H7 (cell line): ENCODE results near the gene ZBTB8A. TPM values are rescaled to one million over a fixed set of nuclear protein-coding genes. Genes with fewer than 3 reads are reported as not detected.
A peak's percentile ranks its signal among the peaks of the same experiment; 100 is the strongest.
"Not testable (repeated sequence)": the region's sequence is repeated elsewhere in the genome, so short reads cannot be mapped to it uniquely, and the experiment has no call there.

Source experiments
- DNase-seq: peaks from one replicate; pipeline ENCODE4 v3.0.0; 2012
- H3K27me3 ChIP-seq: 2 replicates; pipeline ENCODE4 v1.6.0; 2011; ENCODE audit warnings: mild to moderate bottlenecking, low read length; ENCODE audit not compliant: control insufficient read depth, insufficient read depth
- H3K36me3 ChIP-seq: replicated peaks from 2 replicates; pipeline ENCODE4 v1.5.1; 2011; ENCODE audit warnings: low read length; ENCODE audit not compliant: control insufficient read depth, insufficient read depth
- H3K4me3 ChIP-seq: 2 replicates; pipeline ENCODE4 v1.5.1; 2011; ENCODE audit warnings: low read depth, mild to moderate bottlenecking, control low read depth, low read length, moderate library complexity; ENCODE audit not compliant: insufficient read depth
- total RNA-seq: library from RNA; depleted of rRNA; stranded (reverse); fragments of >200 nt; shearing (Covaris generic); gene quantifications from 2 replicates; pipeline ENCODE4 v1.2.3, GENCODE V29; 2014

The ZBTB8A gene
- total RNA-seq, 1 experiment from 2014 or later = 6.2 TPM

DNA sequence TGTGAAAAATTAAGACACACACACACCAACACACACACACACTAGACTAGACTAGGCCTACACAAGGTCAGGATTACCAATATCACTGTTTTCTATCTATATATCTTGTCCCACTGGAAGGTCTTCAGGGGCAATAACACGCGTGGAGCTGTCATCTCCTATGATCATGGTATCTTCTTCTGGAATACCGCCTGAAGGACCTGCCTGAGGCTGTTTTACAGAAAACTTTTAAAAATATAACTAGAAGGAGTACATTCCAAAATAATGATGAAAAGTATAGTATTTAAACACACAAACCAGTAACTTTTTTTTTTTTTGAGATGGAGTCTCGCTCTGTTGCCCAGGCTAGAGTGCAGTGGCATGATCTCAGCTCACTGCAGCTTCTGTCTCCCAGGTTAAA, 20.3 kb upstream of the ZBTB8A start:
- Histone ChIP-seq H3K27me3 (no peaks in the 10 kb centered on the region), H3K4me3 (no peak overlapping the region), H3K36me3 (no peaks in the 10 kb centered on the region)
- DNase-seq = no peak

DNA sequence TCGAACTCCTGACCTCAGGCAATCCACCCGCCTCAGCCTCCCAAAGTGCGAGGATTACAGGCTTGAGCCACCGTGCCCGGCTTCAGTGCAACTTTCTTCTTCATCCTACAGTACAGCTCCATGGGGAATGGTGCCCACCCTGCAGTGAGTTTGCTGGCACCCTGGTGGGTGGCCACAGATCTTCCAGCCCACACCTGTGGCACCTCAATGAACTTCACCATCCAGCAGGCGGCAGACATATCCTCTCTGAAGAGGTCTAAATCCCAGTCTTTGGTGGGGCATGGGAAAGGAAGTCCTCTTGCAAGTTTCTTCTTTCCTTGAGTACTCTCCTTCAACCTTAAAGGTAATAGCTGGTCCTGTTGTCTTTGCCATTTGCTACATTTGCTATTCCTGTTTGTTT, 18.1 kb upstream of the ZBTB8A start:
- Histone ChIP-seq H3K27me3 (no peaks in the 10 kb centered on the region), H3K4me3 (no peak overlapping the region), H3K36me3 (no peaks in the 10 kb centered on the region)
- DNase-seq = peak; percentile 52

GRCh38 chr1:32525053-32525452, 14.2 kb upstream of the ZBTB8A start:
- Histone ChIP-seq H3K27me3 (no peaks in the 10 kb centered on the region), H3K4me3 (no peak overlapping the region), H3K36me3 (no peaks in the 10 kb centered on the region)
- DNase-seq = no peak

GRCh38 chr1:32525661-32526444, 13.4 kb upstream of the ZBTB8A start:
- Histone ChIP-seq H3K27me3 (no peaks in the 10 kb centered on the region), H3K36me3 (no peaks in the 10 kb centered on the region), H3K4me3 (no peak overlapping the region)
- DNase-seq = no peak

DNA sequence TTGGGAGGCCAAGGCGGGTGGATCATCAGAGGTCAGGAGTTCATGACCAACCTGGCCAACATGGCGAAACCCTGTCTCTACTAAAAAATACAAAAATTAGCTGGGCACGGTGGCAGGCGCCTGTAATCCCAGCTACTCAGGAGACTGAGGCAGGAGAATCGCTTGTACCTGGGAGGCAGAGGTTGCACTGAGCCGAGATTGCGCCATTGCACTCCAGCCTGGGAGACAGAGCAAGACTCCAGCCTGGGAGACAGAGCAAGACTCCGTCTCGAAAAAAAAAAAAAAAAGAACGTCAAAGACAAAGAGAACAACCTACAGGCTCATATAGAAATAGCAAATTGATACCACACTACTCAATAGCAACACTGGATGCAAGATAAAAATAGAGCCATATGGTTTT, 10.7 kb upstream of the ZBTB8A start:
- not testable (repeated sequence) for H3K27me3 ChIP-seq, DNase-seq, H3K36me3 ChIP-seq, H3K4me3 ChIP-seq

- no peaks in the 10 kb centered on the region for H3K36me3 ChIP-seq
- no peak overlapping the region for H3K4me3 ChIP-seq
- H3K27me3 ChIP-seq = peaks cover 2% of the 10 kb centered on the region; the same call in 1 of the 2 replicates
- DNase-seq = no peak
Measured at GRCh38 chr1:32533792-32534327, 5.4 kb upstream of the ZBTB8A start.

- no peak overlapping the region for H3K4me3 ChIP-seq
- H3K36me3 ChIP-seq = no peaks in the 10 kb centered on the region
- peaks cover 12% of the 10 kb centered on the region for H3K27me3 ChIP-seq
- no peak for DNase-seq
Measured at GRCh38 chr1:32536117-32536516, 3.1 kb upstream of the ZBTB8A start.

DNA sequence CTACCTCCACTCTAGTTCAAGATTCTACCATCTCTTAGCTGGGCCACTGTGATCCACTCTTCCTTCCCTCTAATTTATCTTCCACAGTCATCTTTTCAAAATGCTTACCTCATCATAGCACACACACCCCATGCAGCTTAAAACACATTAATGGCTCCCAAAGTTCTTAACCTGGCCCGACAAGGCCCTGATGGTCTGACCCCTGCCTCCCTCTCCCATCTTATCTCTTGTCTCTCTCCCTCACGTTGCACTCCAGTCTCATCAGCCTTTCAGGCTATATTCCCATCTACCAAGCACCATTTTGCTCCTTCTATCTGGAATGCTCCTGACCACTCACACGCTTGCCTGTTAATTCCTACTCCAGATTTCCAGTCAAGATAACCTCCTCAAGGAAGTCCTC, 2.5 kb upstream of the ZBTB8A start:
- Histone ChIP-seq H3K4me3 (no peak overlapping the region), H3K36me3 (no peaks in the 10 kb centered on the region), H3K27me3 (peaks cover 12% of the 10 kb centered on the region)
- DNase-seq = no peak

- Histone ChIP-seq H3K36me3 (no peaks in the 10 kb centered on the region), H3K4me3 (peak overlapping the region; percentile 90), H3K27me3 (peaks cover 12% of the 10 kb centered on the region)
- DNase-seq = peak; percentile 89
Measured at GRCh38 chr1:32539584-32540571, 651 bp downstream of the ZBTB8A start.

DNA sequence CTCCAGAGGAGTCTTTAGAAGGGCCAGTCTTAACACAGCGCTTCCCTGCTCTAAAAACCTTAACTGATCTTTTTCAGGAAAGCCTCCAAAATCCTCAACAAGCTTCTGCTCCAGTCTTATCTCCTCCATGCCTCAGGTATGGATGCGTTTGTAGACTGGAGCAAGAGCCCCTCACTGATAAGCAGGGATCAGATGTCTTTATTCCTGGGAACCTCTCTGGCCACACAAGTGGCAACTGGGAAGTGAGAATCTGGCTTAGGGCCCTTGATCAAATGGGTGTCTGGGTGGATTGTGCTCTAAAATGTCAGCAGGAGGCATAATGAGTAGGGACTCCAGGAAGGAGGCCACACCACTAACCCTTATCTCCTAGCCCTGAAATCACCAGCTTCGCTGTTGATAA, 1.4 kb downstream of the ZBTB8A start:
- Histone ChIP-seq H3K27me3 (peaks cover 12% of the 10 kb centered on the region), H3K36me3 (no peaks in the 10 kb centered on the region), H3K4me3 (peak overlapping the region; percentile 90)
- DNase-seq = peak; percentile 30

DNA sequence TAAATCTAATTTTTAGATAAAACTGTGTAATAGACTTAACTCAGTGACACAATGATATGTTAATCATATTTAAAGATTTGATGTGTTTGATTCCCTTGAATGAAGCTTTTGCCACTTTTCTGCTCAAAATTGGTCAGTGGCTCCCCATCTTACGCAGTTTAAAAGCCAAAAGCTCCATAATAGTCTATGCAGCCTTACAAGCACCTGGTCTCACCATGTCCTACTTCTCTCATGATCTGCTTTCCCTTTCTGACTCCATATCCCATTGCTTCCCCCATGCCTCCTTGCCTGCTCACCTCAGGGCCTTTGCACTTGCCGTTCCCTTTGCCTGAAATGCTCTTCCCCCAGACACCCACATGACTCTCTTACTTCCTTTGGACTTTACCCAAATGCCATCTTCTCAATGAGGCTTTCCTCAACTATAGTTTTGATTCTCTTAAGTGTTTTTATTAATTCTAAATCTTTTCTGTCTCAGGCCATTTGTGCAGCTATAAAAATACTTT, 1.9 kb downstream of the ZBTB8A start:
- H3K36me3 ChIP-seq = no peaks in the 10 kb centered on the region
- no peak for DNase-seq
- H3K27me3 ChIP-seq = peaks cover 12% of the 10 kb centered on the region
- no peak overlapping the region for H3K4me3 ChIP-seq

DNA sequence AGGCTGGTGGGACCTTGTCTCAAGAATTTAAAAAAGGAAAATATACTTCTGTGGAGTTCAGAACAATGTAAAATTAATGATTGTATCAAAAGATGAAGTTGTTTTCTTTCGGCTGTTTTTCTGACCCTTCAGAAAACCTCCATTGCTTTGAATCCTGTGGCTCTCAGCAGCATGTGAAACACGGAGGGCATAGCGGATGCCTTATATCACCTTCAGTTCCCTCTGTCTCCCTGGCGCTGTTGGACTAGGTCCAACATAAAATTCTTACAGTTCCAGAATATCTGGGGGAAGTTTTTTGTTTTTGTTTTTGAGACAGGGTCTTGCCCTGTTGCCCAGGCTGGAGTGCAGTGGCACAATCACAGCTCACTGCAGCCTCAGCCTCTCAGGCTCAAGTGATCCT, 7.4 kb downstream of the ZBTB8A start:
- no peak overlapping the region for H3K4me3 ChIP-seq
- no peaks in the 10 kb centered on the region for H3K27me3 ChIP-seq
- no peak for DNase-seq
- no peaks in the 10 kb centered on the region for H3K36me3 ChIP-seq

GRCh38 chr1:32549616-32550015, 10.4 kb downstream of the ZBTB8A start:
- Histone ChIP-seq H3K27me3 (no peaks in the 10 kb centered on the region), H3K36me3 (no peaks in the 10 kb centered on the region), H3K4me3 (no peak overlapping the region)
- DNase-seq = no peak

DNA sequence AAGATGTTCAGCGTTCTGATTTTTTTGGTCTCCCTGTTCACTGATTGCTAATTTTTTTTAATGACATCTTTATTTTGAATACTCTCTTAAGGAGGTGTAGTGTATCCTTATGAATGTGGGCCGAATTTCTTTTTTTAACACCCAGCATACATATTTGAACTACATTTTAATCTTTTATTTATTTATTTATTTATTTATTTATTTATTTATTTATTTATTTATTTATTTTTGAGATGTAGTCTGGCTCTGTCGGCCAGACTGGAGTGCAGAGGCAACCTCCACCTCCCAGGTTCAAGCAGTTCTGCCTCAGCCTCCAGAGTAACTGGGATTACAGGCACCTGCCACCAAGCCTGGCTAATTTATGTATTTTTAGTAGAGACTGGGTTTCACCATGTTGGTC, 15.1 kb downstream of the ZBTB8A start:
- Histone ChIP-seq H3K4me3 (no peak overlapping the region), H3K27me3 (no peaks in the 10 kb centered on the region), H3K36me3 (no peaks in the 10 kb centered on the region; the same call in 1 of the 2 replicates)
- no peak for DNase-seq
